A673 (cell line): ENCODE data around the gene MGA. TPM values are rescaled to one million over a fixed set of nuclear protein-coding genes. Genes with fewer than 3 reads are reported as not detected.

Experiments used
- BruUV-seq: library from RNA; stranded (reverse); fragments of 400-500 nt; replicated peaks from 2 replicates; lab custom pipeline; 2021; lab: Mats Ljungman, UMichigan
- CTCF ChIA-PET: fragments of 300-600 bp; sonication (Branson Sonifier 250); formaldehyde crosslinking; loops from one replicate; lab custom pipeline; 2022; ENCODE audit warnings: antibody characterized with exemption; lab: Charles Lee
- POLR2A ChIA-PET: fragments of 300-600 bp; sonication (Branson Sonifier 250); formaldehyde crosslinking; loops from one replicate; lab custom pipeline; 2022; ENCODE audit warnings: antibody characterized with exemption; ENCODE audit not compliant: low non-redundant PET; lab: Charles Lee
- DNase-seq: peaks from one replicate; pipeline ENCODE4 v3.0.0-alpha.2; 2015; ENCODE audit warnings: low spot score
- H3K27ac ChIP-seq: fragments of 200-600 bp; sonication (generic); 2 replicates; pipeline ENCODE4 v1.5.1; 2016; ENCODE audit warnings: mixed run types, low read depth, mild to moderate bottlenecking, mixed read lengths, antibody characterized with exemption, low read length; ENCODE audit not compliant: poor library complexity, severe bottlenecking
- H3K27me3 ChIP-seq: fragments of 200-600 bp; sonication (generic); replicated peaks from 2 replicates; pipeline ENCODE4 v1.6.1; 2017; ENCODE audit warnings: mixed run types, low read depth, mild to moderate bottlenecking, mixed read lengths, antibody characterized with exemption, low read length; ENCODE audit not compliant: insufficient read depth, poor library complexity
- H3K36me3 ChIP-seq: fragments of 200-600 bp; sonication (generic); 2 replicates; pipeline ENCODE4 v1.6.1; 2016; ENCODE audit warnings: mixed run types, mild to moderate bottlenecking, mixed read lengths, antibody characterized with exemption, low read length; ENCODE audit not compliant: insufficient read depth, poor library complexity, severe bottlenecking
- H3K4me1 ChIP-seq: fragments of 200-600 bp; sonication (generic); 2 replicates; pipeline ENCODE4 v1.6.1; 2017; ENCODE audit warnings: mixed run types, mild to moderate bottlenecking, mixed read lengths, antibody characterized with exemption, low read length; ENCODE audit not compliant: insufficient read depth, poor library complexity, severe bottlenecking
- H3K4me3 ChIP-seq: fragments of 200-600 bp; sonication (generic); 2 replicates; pipeline ENCODE4 v1.5.1; 2016; ENCODE audit warnings: low read depth, mixed run types, mild to moderate bottlenecking, mixed read lengths, low read length; ENCODE audit not compliant: poor library complexity, severe bottlenecking
- H3K9me3 ChIP-seq: fragments of 200-600 bp; sonication (generic); 2 replicates; pipeline ENCODE4 v1.6.1; 2016; ENCODE audit warnings: mixed run types, low read depth, mild to moderate bottlenecking, mixed read lengths, antibody characterized with exemption, low read length; ENCODE audit not compliant: poor library complexity, severe bottlenecking
- CTCF ChIP-seq: fragments of 300-800, 200-600 bp; sonication (generic); conservative IDR thresholded peaks from 2 replicates; pipeline ENCODE4 v1.5.1; 2017; ENCODE audit warnings: low read depth, mild to moderate bottlenecking, antibody characterized with exemption, low read length, moderate library complexity, mixed read lengths
- EZH2 ChIP-seq: fragments of 200-600 bp; sonication (generic); IDR thresholded peaks from 2 replicates; pipeline ENCODE4 v1.6.1; 2017; ENCODE audit warnings: borderline replicate concordance, low read depth, mild to moderate bottlenecking, mixed read lengths, antibody characterized with exemption, low read length; ENCODE audit not compliant: poor library complexity, severe bottlenecking
- intact Hi-C: fragments of 100-400 bp; cut with micrococcal nuclease; formaldehyde crosslinking; loops from one replicate; pipeline ENCODE4 v1.10.0; 2022; ENCODE audit not compliant: unreplicated experiment
- total RNA-seq: library from RNA; stranded (reverse); gene quantifications from 2 replicates; pipeline ENCODE4 v1.2.3, GENCODE V29; 2021

The MGA gene
- total RNA-seq, 1 experiment from 2014 or later, result 49.3 TPM

GRCh38 chr15:41783296-41783695, 123.1 kb downstream of the MGA start:
- Histone ChIP-seq H3K4me3 (no peak overlapping the region), H3K4me1 (peaks cover 4% of the 10 kb centered on the region), H3K27me3 (no peaks in the 10 kb centered on the region), H3K9me3 (no peaks in the 10 kb centered on the region), H3K36me3 (no peaks in the 10 kb centered on the region), H3K27ac (no peak overlapping the region)
- intact Hi-C loops, result no loop called here
- TF ChIP-seq CTCF (no peak), EZH2 (no peak)
- no TSS peak for BruUV-seq
- ChIA-PET CTCF (no interaction called here), POLR2A (no interaction called here)
- DNase-seq, result no peak

- Histone ChIP-seq H3K27ac (no peak overlapping the region), H3K4me3 (no peak overlapping the region), H3K36me3 (no peaks in the 10 kb centered on the region), H3K9me3 (no peaks in the 10 kb centered on the region), H3K27me3 (no peaks in the 10 kb centered on the region), H3K4me1 (peaks cover 29% of the 10 kb centered on the region)
- ChIA-PET CTCF (no interaction called here), POLR2A (no interaction called here)
- TF ChIP-seq CTCF (no peak), EZH2 (no peak)
- no peak for DNase-seq
- intact Hi-C loops, result no loop called here
- no TSS peak for BruUV-seq
Observed at GRCh38 chr15:41788262-41788661, 128.1 kb downstream of the MGA start.

- Histone ChIP-seq H3K36me3 (no peaks in the 10 kb centered on the region), H3K4me3 (no peak overlapping the region), H3K27me3 (no peaks in the 10 kb centered on the region), H3K27ac (no peak overlapping the region), H3K9me3 (no peaks in the 10 kb centered on the region), H3K4me1 (peaks cover 29% of the 10 kb centered on the region)
- no peak for DNase-seq
- ChIA-PET CTCF (no interaction called here), POLR2A (interaction anchor here (0.7 kb wide), 1 partner anchor 151 kb away, joined by 3 read pairs; no protein-coding TSS in a partner anchor)
- TF ChIP-seq EZH2 (no peak), CTCF (no peak)
- no TSS peak for BruUV-seq
- intact Hi-C loops, result no loop called here
Observed at GRCh38 chr15:41789236-41789635, 129.0 kb downstream of the MGA start.
